Stimulated activated naive CD8-positive, alpha-beta T cell treated with anti-CD3 and anti-CD28 coated beads, Interleukin-15, Interleukin-2, amounts not matched to agents 100 ng/mL and 50 ng/mL, for 24 hours (primary cell): ENCODE data around the gene TWIST2.

Experiments used
- H3K27ac Mint-ChIP-seq: one replicate; pipeline ENCODE4 v1.8.0; 2021; ENCODE audit warnings: mild to moderate bottlenecking, mixed read lengths
- H3K27me3 Mint-ChIP-seq: one replicate; pipeline ENCODE4 v1.8.0; 2021; ENCODE audit warnings: mixed read lengths
- H3K36me3 Mint-ChIP-seq: one replicate; pipeline ENCODE4 v1.8.0; 2021; ENCODE audit warnings: low read depth, mixed read lengths
- H3K4me1 Mint-ChIP-seq: one replicate; pipeline ENCODE4 v1.8.0; 2021; ENCODE audit warnings: low read depth, mixed read lengths
- H3K4me3 Mint-ChIP-seq: one replicate; pipeline ENCODE4 v1.8.0; 2021; ENCODE audit warnings: mild to moderate bottlenecking, mixed read lengths
- H3K9me3 Mint-ChIP-seq: one replicate; pipeline ENCODE4 v1.8.0; 2021; ENCODE audit warnings: mixed read lengths

TWIST2 gene

DNA sequence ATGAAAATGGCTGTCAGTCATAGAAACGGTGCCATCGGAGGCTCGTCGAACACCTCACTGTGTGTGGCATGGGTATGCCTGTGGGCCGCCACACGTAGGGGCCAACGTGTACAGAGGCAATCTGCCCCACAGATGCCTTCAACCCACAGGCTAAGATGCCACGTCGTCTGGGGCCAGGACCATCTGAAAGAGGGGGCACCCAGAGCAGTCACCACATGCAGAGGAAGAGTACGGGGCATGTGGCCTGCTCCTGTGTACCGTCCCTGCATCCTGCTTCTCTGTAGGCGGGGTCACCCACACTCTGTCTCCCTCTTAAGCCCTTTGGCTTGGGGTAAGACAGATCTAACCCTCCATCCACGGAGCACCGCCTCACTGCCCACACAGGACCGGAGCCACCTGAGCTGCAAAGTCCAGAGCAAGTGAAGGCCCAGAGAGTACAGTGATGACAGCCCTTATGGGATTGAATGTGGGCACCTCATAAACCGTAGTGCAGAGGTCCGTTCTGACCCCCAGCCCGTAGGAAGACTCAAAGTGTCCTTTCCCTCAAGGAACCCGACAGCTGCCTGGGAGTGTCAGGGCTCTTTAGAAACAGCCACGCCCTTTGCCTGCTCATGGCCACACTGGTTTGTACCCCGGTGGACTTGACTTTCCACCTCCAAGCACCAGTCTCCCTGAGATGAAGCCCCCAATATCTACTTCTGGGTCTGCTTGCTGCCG is 66.2 kb downstream of the TWIST2 start:
- Mint-ChIP-seq H3K9me3 (no peaks in the 10 kb centered on the region), H3K27ac (no peak overlapping the region), H3K36me3 (no peaks in the 10 kb centered on the region), H3K4me3 (no peak overlapping the region), H3K4me1 (no peaks in the 10 kb centered on the region), H3K27me3 (peaks cover 7% of the 10 kb centered on the region)

DNA sequence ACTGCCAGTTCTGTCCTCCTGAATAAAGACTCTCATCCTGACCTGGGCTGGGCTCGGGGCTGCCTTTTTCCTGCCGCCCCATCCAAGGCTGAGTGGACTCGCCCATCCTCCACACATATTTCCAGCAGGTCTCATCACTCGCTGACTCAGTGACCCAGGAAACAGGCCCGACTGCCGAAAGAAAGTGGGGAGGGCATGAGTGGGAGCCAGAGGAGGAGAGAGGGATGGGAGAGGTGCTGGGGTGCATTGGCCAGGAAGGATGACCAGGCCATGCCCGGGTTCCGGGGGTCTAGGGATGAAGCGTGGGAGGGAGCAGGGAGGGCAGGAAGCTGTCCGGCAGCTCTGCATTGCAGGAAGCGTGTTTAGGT is 66.7 kb downstream of the TWIST2 start:
- Mint-ChIP-seq H3K27me3 (peaks cover 7% of the 10 kb centered on the region), H3K27ac (no peak overlapping the region), H3K4me3 (no peak overlapping the region), H3K9me3 (no peaks in the 10 kb centered on the region), H3K4me1 (no peaks in the 10 kb centered on the region), H3K36me3 (no peaks in the 10 kb centered on the region)

DNA sequence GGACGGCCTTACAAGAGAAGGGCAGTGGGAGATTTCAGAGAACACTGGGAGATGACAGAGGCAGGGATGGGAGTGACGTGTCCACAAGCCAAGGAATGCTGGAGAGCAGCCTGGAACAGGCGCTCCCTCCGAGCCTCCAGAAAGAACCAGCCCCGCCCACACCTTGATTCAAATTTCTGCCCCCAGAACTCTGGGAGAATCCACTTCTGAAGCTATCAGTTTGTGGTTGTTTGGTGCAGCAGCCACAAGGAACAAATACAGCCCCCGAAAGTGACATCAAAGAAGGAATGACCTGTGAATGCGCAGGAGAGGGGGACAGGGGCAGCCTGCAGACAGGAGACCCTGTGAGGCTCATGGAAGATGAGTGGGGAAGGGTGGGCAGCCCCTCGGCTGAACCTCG is 67.3 kb downstream of the TWIST2 start:
- Mint-ChIP-seq H3K9me3 (no peaks in the 10 kb centered on the region), H3K27ac (no peak overlapping the region), H3K4me3 (no peak overlapping the region), H3K4me1 (no peaks in the 10 kb centered on the region), H3K27me3 (peaks cover 7% of the 10 kb centered on the region), H3K36me3 (no peaks in the 10 kb centered on the region)

DNA sequence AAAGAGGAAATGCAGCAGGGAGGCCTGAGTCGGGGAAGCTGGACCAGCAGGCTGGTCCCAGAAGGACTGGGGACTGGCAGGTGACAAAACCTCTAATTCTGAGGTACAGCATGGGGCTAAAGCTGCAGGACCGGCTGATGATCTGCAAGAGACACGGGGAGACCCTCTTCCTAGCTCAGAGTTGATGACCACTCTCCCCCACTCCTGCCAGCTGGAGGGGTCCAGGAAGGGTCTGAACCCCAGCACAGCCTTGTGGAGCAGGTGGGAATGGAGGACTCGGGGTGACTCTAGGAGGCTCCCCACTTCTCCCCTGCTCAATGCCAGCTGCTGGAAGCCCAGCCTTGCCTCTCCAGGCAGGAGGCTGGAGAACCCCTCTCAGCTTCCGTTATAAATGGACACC is 67.7 kb downstream of the TWIST2 start:
- no peaks in the 10 kb centered on the region for H3K9me3 Mint-ChIP-seq
- H3K36me3 Mint-ChIP-seq: no peaks in the 10 kb centered on the region
- H3K27ac Mint-ChIP-seq: no peak overlapping the region
- H3K4me1 Mint-ChIP-seq: no peaks in the 10 kb centered on the region
- no peak overlapping the region for H3K4me3 Mint-ChIP-seq
- peaks cover 7% of the 10 kb centered on the region for H3K27me3 Mint-ChIP-seq

DNA sequence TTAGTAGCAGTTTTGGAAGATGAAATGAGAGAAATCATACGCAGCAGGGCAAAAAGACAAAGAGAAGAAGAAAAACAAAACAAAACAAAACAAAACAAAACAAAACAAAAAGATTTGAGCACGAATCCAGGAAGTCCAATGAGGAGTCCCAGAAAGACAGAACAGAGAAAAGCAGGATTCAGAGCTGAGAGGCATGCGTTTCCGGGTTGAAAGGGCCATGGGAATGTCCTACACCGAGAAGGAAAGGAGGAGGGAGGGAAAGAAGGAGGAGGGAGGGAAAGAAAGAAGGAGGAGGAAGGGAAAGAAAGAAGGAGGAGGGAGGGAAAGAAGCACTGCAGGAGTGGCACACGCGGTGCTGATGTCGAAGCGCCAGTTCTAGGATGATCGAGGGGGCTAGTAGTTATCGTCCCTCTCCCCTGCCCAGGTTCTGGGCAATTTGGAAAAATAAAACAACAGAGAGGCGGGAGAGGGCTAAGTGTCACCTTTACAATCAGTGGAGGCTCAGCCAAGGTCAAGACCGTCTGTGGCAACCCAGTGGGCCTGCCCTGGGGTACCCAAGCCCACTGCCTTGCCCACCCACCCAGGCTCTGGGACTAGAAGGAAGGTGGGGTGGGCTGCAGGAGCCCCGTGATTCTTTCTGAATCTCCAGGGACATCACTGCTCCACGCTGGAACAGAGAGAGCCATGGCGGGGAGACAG is 68.4 kb downstream of the TWIST2 start:
- no peak overlapping the region for H3K27ac Mint-ChIP-seq
- peaks cover 7% of the 10 kb centered on the region for H3K27me3 Mint-ChIP-seq
- no peaks in the 10 kb centered on the region for H3K4me1 Mint-ChIP-seq
- no peaks in the 10 kb centered on the region for H3K36me3 Mint-ChIP-seq
- H3K9me3 Mint-ChIP-seq: no peaks in the 10 kb centered on the region
- H3K4me3 Mint-ChIP-seq: no peak overlapping the region

DNA sequence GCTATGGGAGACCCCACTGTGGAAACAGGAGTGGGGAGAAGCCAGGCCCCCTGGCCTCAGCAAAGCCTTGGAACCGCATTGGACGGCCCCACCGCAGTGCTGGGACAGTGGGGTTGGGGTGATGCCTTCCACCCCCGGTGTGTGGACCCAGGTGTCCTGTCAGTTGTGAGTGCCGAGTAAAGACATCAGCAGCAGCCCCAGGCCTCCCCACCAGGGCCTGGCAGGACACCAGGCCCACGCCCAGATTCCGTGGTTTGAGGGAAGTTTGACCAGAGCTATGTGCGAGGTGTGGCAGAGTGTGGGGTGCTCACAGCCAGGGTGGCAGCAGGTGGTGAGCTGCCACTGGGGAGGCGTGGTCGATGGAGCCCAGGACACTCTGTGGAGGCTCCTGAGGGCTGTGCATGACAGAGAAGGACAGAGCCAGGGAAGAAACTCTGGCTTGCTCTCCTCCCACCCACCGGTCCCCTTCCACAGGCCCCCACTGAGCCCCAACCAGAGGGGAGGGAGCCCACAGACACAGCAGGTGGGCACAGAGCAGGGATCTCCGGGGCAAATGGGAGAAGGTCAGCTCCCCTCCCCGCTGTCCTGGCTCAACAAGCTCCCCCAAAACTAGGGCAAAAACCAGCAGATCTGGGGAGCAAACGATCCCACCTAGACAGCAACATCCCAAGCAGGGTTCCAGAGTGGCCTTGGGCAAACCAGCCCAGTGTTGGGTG is 69.1 kb downstream of the TWIST2 start:
- Mint-ChIP-seq H3K27me3 (peaks cover 9% of the 10 kb centered on the region), H3K27ac (no peak overlapping the region), H3K4me1 (no peaks in the 10 kb centered on the region), H3K36me3 (no peaks in the 10 kb centered on the region), H3K9me3 (no peaks in the 10 kb centered on the region), H3K4me3 (no peak overlapping the region)

DNA sequence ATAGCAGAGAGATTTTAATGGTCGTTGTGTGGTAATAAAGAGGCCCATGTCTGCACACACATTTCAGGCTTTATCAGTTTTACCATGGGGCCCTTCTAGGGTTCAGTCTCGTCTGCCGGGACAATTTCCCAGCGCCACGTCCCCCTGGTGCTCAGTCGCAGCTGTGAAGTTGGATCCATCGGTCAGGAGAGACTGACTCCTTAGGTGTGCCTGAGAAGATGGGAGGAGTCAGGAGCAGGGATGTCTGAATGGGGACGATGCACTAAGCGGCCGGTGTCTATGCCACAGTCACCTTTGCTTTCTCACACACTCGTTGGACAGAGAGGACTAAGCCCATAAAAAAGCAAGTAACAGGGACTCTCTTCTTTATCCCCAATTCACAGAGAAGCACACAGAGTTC is 71.4 kb downstream of the TWIST2 start:
- Mint-ChIP-seq H3K4me3 (no peak overlapping the region), H3K4me1 (no peaks in the 10 kb centered on the region), H3K36me3 (no peaks in the 10 kb centered on the region), H3K27ac (no peak overlapping the region), H3K9me3 (no peaks in the 10 kb centered on the region), H3K27me3 (peaks cover 9% of the 10 kb centered on the region)

DNA sequence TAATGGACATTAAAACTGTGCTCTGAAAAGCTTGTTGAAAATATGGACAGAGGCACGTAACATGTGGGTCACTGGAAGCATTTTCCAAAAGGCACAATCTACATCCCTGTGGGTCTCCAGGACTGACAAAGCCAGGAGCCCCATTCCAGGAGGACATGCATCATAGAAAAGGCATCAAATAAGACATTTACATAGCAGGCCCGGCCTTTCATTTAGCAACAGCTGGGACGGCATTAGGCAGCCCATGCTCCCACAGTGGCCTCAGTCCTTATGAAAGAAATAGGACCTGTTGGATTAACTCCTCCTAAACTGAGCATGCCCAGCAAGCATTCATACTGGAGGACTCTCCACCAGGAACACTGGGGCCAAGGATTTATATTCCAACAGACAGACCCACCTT is 72.2 kb downstream of the TWIST2 start:
- Mint-ChIP-seq H3K36me3 (no peaks in the 10 kb centered on the region), H3K27ac (no peak overlapping the region), H3K27me3 (peaks cover 9% of the 10 kb centered on the region), H3K4me1 (no peaks in the 10 kb centered on the region), H3K4me3 (no peak overlapping the region), H3K9me3 (no peaks in the 10 kb centered on the region)

DNA sequence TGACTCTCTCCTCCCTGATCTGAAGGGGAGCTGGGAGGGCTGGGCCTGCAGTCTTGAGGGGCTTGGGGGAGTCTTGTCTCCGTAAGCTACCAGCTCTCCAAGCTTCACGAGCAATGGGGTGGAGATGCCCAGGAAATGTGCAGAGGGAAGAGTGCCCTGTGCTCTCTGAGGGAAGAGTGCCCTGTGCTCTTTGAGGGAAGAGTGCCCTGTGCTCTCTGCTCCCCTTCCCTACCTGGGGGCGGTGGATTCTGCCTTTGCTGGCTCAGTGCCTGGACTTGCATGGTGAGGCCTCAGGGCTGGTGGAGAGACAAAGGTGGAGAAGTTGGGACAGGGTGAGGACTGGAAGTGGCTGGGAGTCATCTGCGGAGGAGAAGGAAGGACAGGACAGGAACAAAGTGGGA is 72.7 kb downstream of the TWIST2 start:
- Mint-ChIP-seq H3K9me3 (no peaks in the 10 kb centered on the region), H3K27me3 (peaks cover 9% of the 10 kb centered on the region), H3K4me1 (no peaks in the 10 kb centered on the region), H3K27ac (no peak overlapping the region), H3K36me3 (no peaks in the 10 kb centered on the region), H3K4me3 (no peak overlapping the region)

DNA sequence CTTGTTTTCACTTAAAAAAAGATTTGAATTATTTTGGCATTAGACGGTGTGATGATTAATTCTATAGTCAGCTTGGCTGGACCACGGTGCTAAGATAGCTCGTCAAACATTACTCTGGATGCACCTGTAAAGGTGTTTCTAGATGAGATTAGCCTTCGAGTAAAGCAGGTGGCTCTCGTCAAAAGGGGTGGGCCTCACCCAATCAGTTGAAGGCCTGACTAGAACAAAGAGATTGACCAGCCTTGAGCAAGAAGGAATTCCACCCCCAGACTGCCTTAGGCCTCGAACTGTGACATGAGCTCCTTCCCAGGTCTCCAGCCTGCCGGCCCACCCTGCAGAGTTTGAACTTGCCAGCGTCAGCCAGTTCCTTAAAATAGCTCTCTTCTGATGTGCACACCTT is 73.4 kb downstream of the TWIST2 start:
- no peaks in the 10 kb centered on the region for H3K36me3 Mint-ChIP-seq
- peaks cover 3% of the 10 kb centered on the region for H3K27me3 Mint-ChIP-seq
- H3K4me3 Mint-ChIP-seq: no peak overlapping the region
- no peaks in the 10 kb centered on the region for H3K9me3 Mint-ChIP-seq
- no peaks in the 10 kb centered on the region for H3K4me1 Mint-ChIP-seq
- no peak overlapping the region for H3K27ac Mint-ChIP-seq

DNA sequence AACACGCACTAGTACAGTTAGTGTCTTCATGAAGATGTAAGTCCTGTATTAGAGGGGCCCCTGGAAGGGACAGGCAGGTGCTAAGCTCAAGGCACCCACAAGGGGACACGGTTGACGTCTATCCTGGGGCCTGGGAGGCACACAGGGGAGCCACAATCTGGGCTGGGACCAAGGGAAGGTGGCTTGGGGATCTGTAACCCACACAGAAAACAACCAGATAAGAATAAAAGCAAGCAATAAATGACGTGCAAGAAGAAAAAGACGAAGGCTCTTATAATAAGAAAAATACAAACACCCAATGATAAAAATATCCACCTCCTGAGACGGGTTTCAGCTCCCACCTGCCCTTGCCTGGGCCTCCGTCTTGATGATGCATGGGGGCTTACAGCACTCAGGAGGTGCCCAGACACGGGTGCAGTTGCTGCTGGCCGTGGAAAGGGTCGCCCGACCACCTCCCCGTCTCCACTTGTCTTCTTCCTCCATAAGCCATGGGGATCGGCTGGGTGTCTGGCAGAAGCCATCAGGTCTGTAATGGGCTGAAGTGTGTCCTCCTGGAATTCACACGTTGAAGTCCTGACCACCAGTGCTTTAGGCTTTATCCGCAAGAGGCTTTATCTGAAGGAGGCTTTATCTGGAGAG is 73.9 kb downstream of the TWIST2 start:
- H3K36me3 Mint-ChIP-seq: no peaks in the 10 kb centered on the region
- no peak overlapping the region for H3K4me3 Mint-ChIP-seq
- no peaks in the 10 kb centered on the region for H3K4me1 Mint-ChIP-seq
- no peaks in the 10 kb centered on the region for H3K9me3 Mint-ChIP-seq
- H3K27me3 Mint-ChIP-seq: peaks cover 3% of the 10 kb centered on the region
- no peak overlapping the region for H3K27ac Mint-ChIP-seq

DNA sequence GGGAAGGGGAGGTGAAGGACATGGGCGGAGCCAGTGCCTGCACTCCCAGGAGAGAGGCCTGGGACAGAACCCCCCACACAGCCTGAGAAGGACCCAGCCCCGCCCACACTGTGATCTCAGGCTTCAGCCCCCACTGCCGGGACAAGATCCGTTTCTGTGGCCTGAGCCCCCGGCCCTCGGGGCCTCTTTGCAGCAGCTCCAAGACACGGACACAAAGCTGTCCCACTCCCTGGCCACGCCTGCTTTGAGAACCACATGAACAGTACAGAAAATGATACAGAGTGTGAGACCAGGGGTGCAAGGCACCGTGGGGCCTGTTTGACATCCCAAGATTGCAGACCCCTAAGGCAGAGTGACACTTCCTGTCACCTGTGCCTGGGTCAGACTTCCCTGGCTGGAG is 74.5 kb downstream of the TWIST2 start:
- H3K4me3 Mint-ChIP-seq: no peak overlapping the region
- no peaks in the 10 kb centered on the region for H3K4me1 Mint-ChIP-seq
- no peaks in the 10 kb centered on the region for H3K36me3 Mint-ChIP-seq
- H3K27ac Mint-ChIP-seq: no peak overlapping the region
- peaks cover 5% of the 10 kb centered on the region for H3K27me3 Mint-ChIP-seq
- no peaks in the 10 kb centered on the region for H3K9me3 Mint-ChIP-seq

DNA sequence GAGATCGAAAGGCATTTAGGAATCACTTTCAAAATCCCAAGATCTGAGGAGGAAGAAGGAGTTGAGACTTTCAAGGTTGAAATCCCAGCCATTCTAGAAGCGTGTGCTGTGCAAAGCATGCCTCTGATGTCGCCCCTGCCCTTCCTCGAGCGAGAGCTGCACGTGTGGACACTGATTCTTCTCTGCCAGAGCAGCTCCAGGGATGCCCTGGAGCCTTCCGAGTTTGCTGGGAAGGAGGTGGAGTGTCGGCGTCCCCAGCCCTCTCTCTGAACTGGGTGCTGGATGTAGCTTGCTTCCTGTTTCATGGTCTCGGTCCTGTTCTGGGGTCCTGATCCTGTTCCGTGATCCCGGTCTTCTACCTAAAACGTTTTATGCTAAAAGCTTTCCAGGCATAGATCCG is 76.1 kb downstream of the TWIST2 start:
- H3K4me1 Mint-ChIP-seq: no peaks in the 10 kb centered on the region
- H3K4me3 Mint-ChIP-seq: no peak overlapping the region
- peaks cover 7% of the 10 kb centered on the region for H3K27me3 Mint-ChIP-seq
- H3K36me3 Mint-ChIP-seq: no peaks in the 10 kb centered on the region
- H3K27ac Mint-ChIP-seq: no peak overlapping the region
- no peaks in the 10 kb centered on the region for H3K9me3 Mint-ChIP-seq

DNA sequence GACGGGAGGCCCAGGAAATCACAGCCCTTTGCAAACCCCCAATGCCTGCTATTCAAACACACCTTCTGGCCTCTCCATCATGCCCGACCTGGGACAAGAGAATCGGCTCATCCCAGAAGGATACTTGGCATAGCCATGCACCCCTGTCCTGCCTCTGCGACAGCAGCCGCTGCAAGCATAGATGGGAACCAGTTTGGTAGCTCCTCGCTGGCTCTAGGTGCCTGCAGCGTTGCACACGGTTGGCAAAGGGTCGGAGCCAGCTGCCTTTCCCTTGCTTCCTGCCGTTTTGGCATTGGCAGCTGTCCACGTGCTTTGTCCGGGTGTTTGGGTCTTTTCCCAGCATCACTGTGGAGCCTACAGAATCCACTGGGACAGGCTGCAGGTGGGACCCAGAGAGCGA is 76.9 kb downstream of the TWIST2 start:
- Mint-ChIP-seq H3K9me3 (no peaks in the 10 kb centered on the region), H3K36me3 (no peaks in the 10 kb centered on the region), H3K27ac (no peak overlapping the region), H3K4me1 (no peaks in the 10 kb centered on the region), H3K27me3 (peaks cover 10% of the 10 kb centered on the region), H3K4me3 (no peak overlapping the region)

DNA sequence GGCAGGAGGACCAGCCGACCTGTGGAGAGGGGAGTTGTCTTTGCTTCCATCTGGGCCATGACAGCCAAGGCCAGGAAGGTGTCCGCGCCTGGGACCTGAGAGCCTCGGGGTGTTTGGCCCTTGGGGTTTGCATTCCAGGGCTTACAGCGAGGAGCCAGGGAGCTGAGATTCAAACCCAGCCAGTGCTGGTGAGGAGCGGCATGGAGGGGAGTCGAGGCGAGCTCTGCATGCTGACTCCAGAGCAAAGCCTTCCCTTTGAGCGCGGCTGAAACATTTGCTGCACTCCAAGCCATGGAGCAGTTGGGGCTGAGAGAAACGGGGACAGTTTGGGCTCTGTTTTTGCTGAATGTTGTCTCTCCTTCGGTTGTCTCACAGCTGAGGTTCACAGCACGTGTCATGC is 77.4 kb downstream of the TWIST2 start:
- H3K27me3 Mint-ChIP-seq: peaks cover 14% of the 10 kb centered on the region
- H3K9me3 Mint-ChIP-seq: no peaks in the 10 kb centered on the region
- H3K4me1 Mint-ChIP-seq: no peaks in the 10 kb centered on the region
- no peak overlapping the region for H3K4me3 Mint-ChIP-seq
- H3K27ac Mint-ChIP-seq: no peak overlapping the region
- no peaks in the 10 kb centered on the region for H3K36me3 Mint-ChIP-seq
